HG02763 (cell line): ENCODE data around the gene OR51E2.
"Not testable (repeated sequence)": the region's sequence is repeated elsewhere in the genome, so short reads cannot be mapped to it uniquely, and the experiment has no call there.

Experiments used
- ATAC-seq: cut with Tn5 transposase; IDR thresholded peaks from one replicate; pipeline ENCODE4 v1.9.1; 2021; ENCODE audit warnings: mild to moderate bottlenecking, moderate library complexity; ENCODE audit not compliant: unreplicated experiment

OR51E2 gene

GRCh38 chr11:4697585-4697984 lies at the start of gene OR51E2:
TSS of gene OR51E2 (minus strand) at chr11:4697853. CDS start at chr11:4682711, 15,142 bp downstream.
- ATAC-seq: no peak

- no peak for ATAC-seq
Measured at GRCh38 chr11:4740735-4741134, 43.1 kb upstream of the OR51E2 start.

- no peak for ATAC-seq
Measured at GRCh38 chr11:4727171-4727570, 29.5 kb upstream of the OR51E2 start.

- not testable (repeated sequence) for ATAC-seq
Measured at GRCh38 chr11:4722616-4723534, 25.2 kb upstream of the OR51E2 start.

GRCh38 chr11:4714300-4714699 lies 16.6 kb upstream of the OR51E2 start:
- ATAC-seq: no peak

- no peak for ATAC-seq
Measured at GRCh38 chr11:4713241-4713640, 15.6 kb upstream of the OR51E2 start.

GRCh38 chr11:4704790-4705334 lies 7.2 kb upstream of the OR51E2 start:
- no peak for ATAC-seq

- peak; percentile 67 for ATAC-seq
Measured at GRCh38 chr11:4704054-4704789, 6.6 kb upstream of the OR51E2 start, which contains the start of gene MMP26. TSS of gene MMP26 (plus strand) at chr11:4704784.

- no peak for ATAC-seq
Measured at GRCh38 chr11:4700436-4700820, 2.8 kb upstream of the OR51E2 start.

- ATAC-seq: peak; percentile 79
Measured at GRCh38 chr11:4699697-4700435, 2.2 kb upstream of the OR51E2 start.

- no peak for ATAC-seq
Measured at GRCh38 chr11:4695442-4695841, 2.2 kb downstream of the OR51E2 start.

GRCh38 chr11:4684631-4685285 lies 12.9 kb downstream of the OR51E2 start:
- ATAC-seq: no peak

- ATAC-seq: no peak
Measured at GRCh38 chr11:4682623-4683419, 14.8 kb downstream of the OR51E2 start.

GRCh38 chr11:4680341-4680740 lies 17.3 kb downstream of the OR51E2 start:
- ATAC-seq: no peak

- no peak for ATAC-seq
Measured at GRCh38 chr11:4677948-4678347, 19.7 kb downstream of the OR51E2 start.

GRCh38 chr11:4673781-4674180 lies 23.9 kb downstream of the OR51E2 start:
- no peak for ATAC-seq

- ATAC-seq: no peak
Measured at GRCh38 chr11:4672470-4672869, 25.2 kb downstream of the OR51E2 start.

- ATAC-seq: no peak
Measured at GRCh38 chr11:4671741-4672140, 25.9 kb downstream of the OR51E2 start.

GRCh38 chr11:4665424-4665823 lies 32.2 kb downstream of the OR51E2 start:
- no peak for ATAC-seq

GRCh38 chr11:4664786-4665185 lies 32.9 kb downstream of the OR51E2 start:
- no peak for ATAC-seq
